HUDEP-2 (cell line): ENCODE data around the gene PKP2.

Experiments used
- DNase-seq, 76 experiments: peaks; one replicate each; lab custom pipeline; 2025; ENCODE audit not compliant: unreplicated experiment in 76 of 76; lab: John Stamatoyannopoulos, UW

PKP2 gene

GRCh38 chr12:32756476-32757066 lies 140.0 kb downstream of the PKP2 start:
- DNase-seq = no peak

GRCh38 chr12:32755654-32756475 lies 140.7 kb downstream of the PKP2 start, which contains the start of gene YARS2:
YARS2 (minus strand) TSS chr12:32755897; CDS start chr12:32755874, 23 bp downstream.
- DNase-seq = peak in 75 of 76 experiments; percentile 29 to 94 (median 87)

- DNase-seq = peak in 74 of 76 experiments; percentile 9 to 85 (median 63)
Measured at GRCh38 chr12:32755051-32755653, 141.4 kb downstream of the PKP2 start.

GRCh38 chr12:32754111-32754510 lies 142.5 kb downstream of the PKP2 start:
- peak in 1 of 76 experiments; percentile 20 for DNase-seq

- DNase-seq = no peak
Measured at GRCh38 chr12:32753605-32754004, 143.0 kb downstream of the PKP2 start.

GRCh38 chr12:32743264-32743663 lies 153.3 kb downstream of the PKP2 start:
- no peak for DNase-seq

GRCh38 chr12:32742133-32742532 lies 154.4 kb downstream of the PKP2 start:
- DNase-seq = no peak
